Endothelial cell of umbilical vein (primary cell): Measurements from ENCODE around the gene LIPK. TPM values are rescaled to one million over a fixed set of nuclear protein-coding genes. Genes with fewer than 3 reads are reported as not detected.

Experiments used
- BruUV-seq: library from RNA; stranded (reverse); fragments of 400-500 nt; replicated peaks from 2 replicates; lab custom pipeline; 2021; lab: Mats Ljungman, UMichigan
- CTCF ChIA-PET: fragments of 300-600, 350-600 bp; sonication (Branson Sonifier 250); formaldehyde crosslinking; loops from one replicate; lab custom pipeline; 2021; ENCODE audit warnings: antibody characterized with exemption, inconsistent platforms; lab: Charles Lee
- POLR2A ChIA-PET: fragments of 300-600, 350-600 bp; sonication (Branson Sonifier 250); formaldehyde crosslinking; loops from one replicate; lab custom pipeline; 2021; ENCODE audit warnings: antibody characterized with exemption, inconsistent platforms; lab: Charles Lee
- DNase-seq: peaks from one replicate; pipeline ENCODE4 v3.0.0-alpha.2; 2011; ENCODE audit warnings: low read depth, low spot score
- FAIRE-seq: peaks from 2 replicates; lab custom pipeline; 2011; peaks lifted over from hg19 to GRCh38; lab: Jason Lieb, UNC
- H2AFZ ChIP-seq: 2 replicates; pipeline ENCODE4 v1.6.0; 2012; ENCODE audit warnings: low read depth, low read length, control low read depth, inconsistent platforms
- H3K27ac ChIP-seq: 2 replicates; pipeline ENCODE4 v1.5.1; 2011; ENCODE audit warnings: low read depth, mild to moderate bottlenecking, control low read depth, low read length, moderate library complexity; ENCODE audit not compliant: insufficient read depth
- H3K27me3 ChIP-seq, 2 experiments: 2 replicates each; pipeline versions ENCODE4 v1.6.0 to v1.6.1; 2011; ENCODE audit warnings: low read length in 2 of 2, mixed read lengths in 1 of 2; ENCODE audit not compliant: control insufficient read depth in 2 of 2, insufficient read depth in 2 of 2
- H3K36me3 ChIP-seq, 2 experiments: 2 replicates in 1 of 2; 3 replicates in 1 of 2; pipeline ENCODE4 v1.5.1; 2011; ENCODE audit warnings: low read length in 2 of 2, mild to moderate bottlenecking in 1 of 2, moderate library complexity in 1 of 2; ENCODE audit not compliant: control insufficient read depth in 2 of 2, insufficient read depth in 2 of 2; ENCODE audit errors: extremely low read depth in 1 of 2
- H3K4me1 ChIP-seq: 3 replicates; pipeline ENCODE4 v1.5.1; 2011; ENCODE audit warnings: mild to moderate bottlenecking, low read length; ENCODE audit not compliant: control insufficient read depth, insufficient read depth; ENCODE audit errors: extremely low read depth
- H3K4me2 ChIP-seq: 2 replicates; pipeline ENCODE4 v1.6.1; 2011; ENCODE audit warnings: low read length, control low read depth, mixed read lengths; ENCODE audit not compliant: insufficient read depth
- H3K4me3 ChIP-seq, 3 experiments: fragments of 200-600 bp in 1 of 3; sonication (generic), shearing (Covaris generic) in 1 of 3; replicated peaks in 1 of 3; 2 replicates each; pipeline ENCODE4 v1.5.1; 2011 to 2016; ENCODE audit warnings: control low read depth in 3 of 3, low read length in 3 of 3, mild to moderate bottlenecking in 2 of 3, inconsistent platforms in 1 of 3, low read depth in 1 of 3, moderate library complexity in 1 of 3; ENCODE audit not compliant: insufficient read depth in 1 of 3
- H3K79me2 ChIP-seq: 2 replicates; pipeline ENCODE4 v1.6.0; 2012; ENCODE audit warnings: low read length, inconsistent platforms; ENCODE audit not compliant: control insufficient read depth, insufficient read depth
- H3K9ac ChIP-seq: replicated peaks from 2 replicates; pipeline ENCODE3; 2011; ENCODE audit warnings: low read length, control low read depth; ENCODE audit not compliant: insufficient read depth; ENCODE audit errors: extremely low read depth
- H3K9me1 ChIP-seq: replicated peaks from 3 replicates; pipeline ENCODE4 v1.6.0; 2011; ENCODE audit warnings: mild to moderate bottlenecking, low read length; ENCODE audit not compliant: control insufficient read depth, insufficient read depth; ENCODE audit errors: extremely low read depth
- H3K9me3 ChIP-seq: replicated peaks from 2 replicates; pipeline ENCODE4 v1.5.1; 2012; ENCODE audit warnings: low read length, inconsistent platforms; ENCODE audit not compliant: control insufficient read depth, insufficient read depth
- H4K20me1 ChIP-seq: replicated peaks from 2 replicates; pipeline ENCODE3; 2011; ENCODE audit warnings: mild to moderate bottlenecking, low read length; ENCODE audit not compliant: control insufficient read depth, insufficient read depth; ENCODE audit errors: extremely low read depth
- CTCF ChIP-seq, 2 donors: IDR thresholded peaks; 1 replicate in 1 of 2; 2 replicates in 1 of 2; pipeline ENCODE4 v1.5.1; 2011; ENCODE audit warnings: low read length in 2 of 2, mild to moderate bottlenecking in 2 of 2, moderate library complexity in 2 of 2, control low read depth in 1 of 2, inconsistent platforms in 1 of 2, low read depth in 1 of 2; ENCODE audit not compliant: insufficient read depth in 1 of 2; ENCODE audit errors: extremely low read depth in 1 of 2
- FOS ChIP-seq: IDR thresholded peaks from 2 replicates; pipeline ENCODE4 v1.6.1; 2011; ENCODE audit warnings: mild to moderate bottlenecking, low read length, moderate library complexity, borderline replicate concordance; ENCODE audit not compliant: insufficient read depth
- GATA2 ChIP-seq: IDR thresholded peaks from 2 replicates; pipeline ENCODE4 v1.7.0; 2011; ENCODE audit warnings: low read depth, mild to moderate bottlenecking, moderate library complexity, mixed read lengths, low read length; ENCODE audit not compliant: insufficient read length, insufficient read depth
- POLR2A ChIP-seq: IDR thresholded peaks from 2 replicates; pipeline ENCODE4 v1.6.1; 2012; ENCODE audit warnings: low read depth, mild to moderate bottlenecking, control low read depth, low read length
- dilution Hi-C: fragments of 300-500 bp; cut with MboI; formaldehyde crosslinking; loops from one replicate; pipeline ENCODE4 v1.15.0; 2019; ENCODE audit warnings: low sequenced_read_pairs; ENCODE audit not compliant: extremely low pct_ligation_motif_present
- intact Hi-C: fragments of 100-400 bp; cut with micrococcal nuclease; formaldehyde crosslinking; loops from one replicate; pipeline ENCODE4 v1.10.0; 2022
- polyA plus RNA-seq, 4 experiments: library from polyadenylated mRNA; depleted of rRNA in 3 of 4; stranded (reverse) in 3 of 4; unstranded in 1 of 4; fragments of >200 nt; gene quantifications; 2 replicates each; pipeline versions ENCODE4 v1.2.1 to v1.2.3, GENCODE V29; 2011 to 2012; ENCODE audit warnings: missing spikeins in 1 of 4
- total RNA-seq: library from RNA; stranded (reverse); gene quantifications from 2 replicates; pipeline ENCODE4 v1.2.3, GENCODE V29; 2021
- TF ChIP-seq, protein P1 (sequence below): IDR thresholded peaks from 2 replicates; pipeline ENCODE4 v1.6.1; 2011; ENCODE audit not compliant: insufficient read depth, insufficient read length

LIPK gene
- total and polyA plus RNA-seq, 2 donors (not counting 3 experiments of a cell fraction or from before 2014, with no cell fraction given): not detected

DNA sequence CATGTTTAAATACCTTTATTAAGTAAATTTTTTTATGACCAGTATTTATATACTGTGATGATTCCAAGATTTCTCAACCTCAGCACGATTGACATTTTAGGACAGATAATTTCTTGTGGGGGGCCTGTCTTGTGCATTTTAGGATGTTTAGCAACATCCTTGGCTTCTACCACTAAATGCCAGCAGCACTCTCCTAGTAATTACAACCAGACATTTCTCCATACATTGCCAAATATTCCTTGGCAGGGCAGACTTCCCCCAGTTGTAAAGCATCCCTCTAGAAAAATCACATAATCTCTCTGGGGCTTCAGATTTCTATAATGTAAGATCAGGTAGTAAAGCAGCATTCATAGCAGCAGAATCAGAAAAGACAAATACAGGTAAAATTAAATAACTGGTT lies 88.7 kb downstream of the LIPK start:
- H3K27ac ChIP-seq: no peak overlapping the region
- intact Hi-C loops (loop anchor here (5.0 kb wide), 1 partner anchor 87 kb away; the partner anchor contains the start of gene LIPK), dilution Hi-C loops (no loop called here)
- H3K79me2 ChIP-seq: no peaks in the 10 kb centered on the region
- BruUV-seq: no TSS peak
- CTCF ChIA-PET: interaction anchor here (1.1 to 2.2 kb wide), 4 partner anchors 35 to 230 kb away, joined by 3 to 14 read pairs (median 7); partner anchors contain the start of gene LIPN
- no peak for TF ChIP-seq CTCF (IDR thresholded peaks at IDR 0.05; ENCODE audit: extremely low read depth in 1 of 2, insufficient read depth in 1 of 2, low read depth in 1 of 2, low read length in 2 of 2)
- no peak for TF ChIP-seq POLR2A
- TF ChIP-seq, protein P1, sequence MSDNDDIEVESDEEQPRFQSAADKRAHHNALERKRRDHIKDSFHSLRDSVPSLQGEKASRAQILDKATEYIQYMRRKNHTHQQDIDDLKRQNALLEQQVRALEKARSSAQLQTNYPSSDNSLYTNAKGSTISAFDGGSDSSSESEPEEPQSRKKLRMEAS: no peak
- TF ChIP-seq GATA2: no peak
- no peak for TF ChIP-seq FOS
- H4K20me1 ChIP-seq: no peaks in the 10 kb centered on the region
- no peak for DNase-seq
- no peaks in the 10 kb centered on the region for H3K27me3 ChIP-seq
- POLR2A ChIA-PET: no interaction called here
- no peaks in the 10 kb centered on the region for H3K36me3 ChIP-seq
- no peak for FAIRE-seq
- H3K4me2 ChIP-seq: no peak overlapping the region
- no peaks in the 10 kb centered on the region for H3K4me1 ChIP-seq
- no peak overlapping the region for H3K9ac ChIP-seq
- H2AFZ ChIP-seq: no peak overlapping the region
- no peaks in the 10 kb centered on the region for H3K9me1 ChIP-seq
- no peaks in the 10 kb centered on the region for H3K9me3 ChIP-seq
- H3K4me3 ChIP-seq: no peak overlapping the region
